Frontal cortex (tissue), 4 donors: ENCODE data around the gene ADK. TPM values are rescaled to one million over a fixed set of nuclear protein-coding genes. Genes with fewer than 3 reads are reported as not detected.
"Not testable (repeated sequence)": the region's sequence is repeated elsewhere in the genome, so short reads cannot be mapped to it uniquely, and the experiment has no call there.

Experiments used
- DNase-seq, 2 donors: peaks; one replicate each; pipeline ENCODE4 v3.0.0; 2012; ENCODE audit warnings: low spot score in 2 of 2
- FAIRE-seq: peaks from 2 replicates; lab custom pipeline; 2012; peaks lifted over from hg19 to GRCh38; lab: Jason Lieb, UNC
- total RNA-seq: library from RNA; depleted of rRNA; stranded (reverse); fragments of >200 nt; gene quantifications from one replicate; pipeline ENCODE4 v1.2.3, GENCODE V29; 2014
- donor health status: control.
- donor health status: control.
- donor health status: control.

ADK gene
- total RNA-seq, 1 donor from 2014 or later: 25.3 TPM

DNA sequence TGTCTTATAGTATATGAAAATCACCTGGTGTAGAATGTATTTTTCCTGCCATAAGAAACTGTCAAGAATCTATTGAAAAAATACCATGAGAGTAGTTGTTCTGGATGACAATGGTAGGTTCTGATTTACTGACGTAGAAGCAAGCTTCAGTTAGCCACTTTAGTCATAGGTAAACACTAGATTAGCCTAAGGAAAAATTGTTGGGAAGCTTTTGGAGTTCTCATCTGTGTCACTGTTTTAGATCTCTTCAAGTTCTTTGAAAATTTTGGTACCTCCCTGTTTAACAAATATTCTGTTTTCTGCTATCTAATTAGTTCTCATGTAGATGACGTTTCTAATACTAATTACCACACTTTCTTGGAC lies 131.8 kb downstream of the ADK start:
- FAIRE-seq: no peak

GRCh38 chr10:74289188-74289587 lies 138.2 kb downstream of the ADK start:
- DNase-seq: no peak
- FAIRE-seq: no peak

More for the DNA sequence above, 131.8 kb downstream of the ADK start:
- no peak for DNase-seq

GRCh38 chr10:74289951-74290350 lies 138.9 kb downstream of the ADK start:
- no peak for FAIRE-seq
- no peak for DNase-seq

DNA sequence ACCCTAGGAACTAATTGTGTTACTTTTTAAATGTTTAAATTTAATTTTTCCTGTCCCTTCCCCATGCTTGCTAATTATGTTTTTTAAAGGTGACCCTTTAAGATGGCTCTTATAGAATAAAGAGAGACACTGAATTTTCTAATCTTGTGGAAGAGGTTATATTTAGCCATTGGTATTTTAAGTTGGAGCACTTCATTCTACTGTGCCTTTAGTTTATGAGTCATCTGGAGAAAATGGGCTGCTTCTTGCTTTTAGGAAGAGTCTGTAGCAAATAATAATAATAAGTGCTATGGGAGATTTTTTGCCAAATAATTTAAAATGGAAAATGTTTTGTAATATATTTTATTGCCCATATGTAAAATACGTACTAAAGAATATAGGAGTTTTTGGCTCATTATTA lies 139.7 kb downstream of the ADK start:
- no peak for FAIRE-seq
- DNase-seq: no peak

DNA sequence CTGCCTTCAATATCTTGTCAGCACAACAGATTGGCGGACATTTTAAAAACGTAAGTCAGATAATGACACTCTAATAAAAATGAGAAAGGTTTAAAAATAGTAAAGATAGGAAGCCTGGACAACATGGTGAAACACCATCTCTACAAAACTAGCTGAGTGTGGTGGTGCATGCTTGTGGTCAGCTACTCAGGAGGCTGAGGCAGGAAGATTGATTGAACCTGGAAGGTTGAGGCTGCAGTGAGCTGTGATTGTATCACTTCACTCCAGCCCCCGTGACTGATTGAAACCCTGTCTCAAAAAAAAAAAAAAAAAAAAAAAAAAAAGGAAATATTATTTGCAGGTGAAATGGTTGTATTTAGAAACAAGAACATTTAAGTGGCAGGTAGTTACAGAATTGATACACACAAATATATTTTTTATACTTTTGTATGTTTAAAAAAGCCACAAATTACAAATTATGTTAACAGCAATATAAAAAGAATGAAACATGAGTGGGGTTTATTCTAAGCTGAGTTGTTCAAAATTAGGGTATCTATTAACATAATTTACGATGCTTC lies 141.9 kb downstream of the ADK start:
- no peak for DNase-seq

GRCh38 chr10:74293686-74294371 lies 142.8 kb downstream of the ADK start:
- FAIRE-seq: no peak
- DNase-seq: no peak

More for the DNA sequence above, 141.9 kb downstream of the ADK start:
- no peak for FAIRE-seq

DNA sequence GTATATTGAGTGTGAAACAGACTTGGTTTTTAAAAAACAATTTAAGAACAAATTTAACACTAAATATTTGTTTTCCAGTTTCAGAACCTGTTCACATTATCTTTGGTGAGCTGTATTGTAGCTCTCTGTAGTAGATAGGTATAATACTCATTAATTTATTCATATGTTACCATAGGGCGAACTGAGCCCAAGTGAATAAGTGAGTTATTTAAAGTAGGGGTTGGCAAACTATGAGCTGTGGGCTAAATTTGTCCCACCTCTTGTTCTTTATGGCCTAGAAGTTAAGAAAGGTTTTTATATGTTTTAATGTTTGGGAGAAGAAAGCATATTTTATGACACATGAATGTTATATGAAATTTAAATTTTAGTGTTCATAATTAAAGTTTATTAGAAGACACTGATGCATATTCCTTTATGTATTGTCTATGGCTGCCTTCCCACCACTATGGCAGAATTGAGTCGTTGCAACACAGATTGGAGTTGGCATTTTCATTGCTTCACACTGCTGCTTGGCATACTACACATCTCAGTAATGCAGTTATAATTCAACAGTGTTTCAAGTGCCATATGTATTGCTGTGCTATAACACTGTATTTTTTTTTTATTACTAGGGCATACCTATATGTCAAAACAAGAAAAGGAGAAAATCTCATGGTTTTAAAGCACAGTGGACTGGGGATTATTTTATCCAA lies 146.5 kb downstream of the ADK start:
- FAIRE-seq: no peak
- no peak for DNase-seq

- FAIRE-seq, DNase-seq: not testable (repeated sequence)
Measured at GRCh38 chr10:74300074-74300621, 149.1 kb downstream of the ADK start.

DNA sequence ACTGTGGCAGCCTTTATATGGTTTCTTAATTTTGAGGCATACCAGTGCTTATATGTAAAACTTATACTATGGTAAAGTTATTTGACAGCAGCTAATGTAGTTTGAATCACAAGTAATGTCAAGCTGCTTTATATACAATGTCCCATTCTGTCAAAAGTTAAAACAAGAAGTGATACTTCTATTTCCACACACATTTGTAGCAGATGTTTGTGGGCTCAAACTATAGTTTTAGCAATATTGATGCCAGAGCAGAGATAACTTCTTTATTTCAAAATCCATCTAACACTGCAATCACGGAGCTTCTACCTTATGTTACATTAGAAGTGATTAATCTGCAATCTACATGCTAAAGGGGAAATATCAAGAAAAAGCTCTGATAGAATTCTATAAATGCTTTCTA lies 149.6 kb downstream of the ADK start:
- no peak for DNase-seq
- no peak for FAIRE-seq

GRCh38 chr10:74305730-74306129 lies 154.7 kb downstream of the ADK start:
- no peak for DNase-seq
- no peak for FAIRE-seq

- no peak for DNase-seq
- FAIRE-seq: peak; percentile 33
Measured at GRCh38 chr10:74306227-74306982, 155.4 kb downstream of the ADK start.

DNA sequence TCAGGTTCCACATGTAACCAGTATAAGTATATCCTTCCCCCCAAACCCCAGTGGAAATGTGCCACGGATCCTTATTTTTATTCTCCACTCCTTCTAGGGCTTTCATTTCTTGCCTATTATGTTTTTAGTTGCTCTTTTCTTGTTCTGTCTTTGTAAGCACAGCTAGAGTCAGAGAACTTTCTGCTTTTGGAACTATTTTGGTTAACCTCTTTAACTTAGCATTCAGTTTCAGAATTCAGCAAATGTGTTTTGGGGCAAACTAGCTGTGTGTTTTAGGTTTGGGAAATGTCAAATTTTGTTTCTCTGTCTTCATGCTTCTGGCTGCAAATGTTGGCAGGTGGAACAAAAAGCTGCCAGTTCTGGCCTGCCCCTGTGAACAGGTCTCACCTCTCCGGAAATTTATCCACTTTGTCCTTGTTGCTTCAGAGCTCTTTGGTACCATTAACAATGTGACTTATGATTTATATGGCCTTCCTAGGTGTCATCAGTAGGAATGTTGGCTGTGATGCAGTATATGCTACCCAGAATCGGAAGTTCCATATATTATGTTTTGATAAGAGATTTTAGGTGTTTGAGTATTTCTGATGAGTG lies 156.1 kb downstream of the ADK start:
- DNase-seq: no peak
- no peak for FAIRE-seq

- no peak for DNase-seq
Measured at GRCh38 chr10:74310652-74311257, 159.7 kb downstream of the ADK start.

DNA sequence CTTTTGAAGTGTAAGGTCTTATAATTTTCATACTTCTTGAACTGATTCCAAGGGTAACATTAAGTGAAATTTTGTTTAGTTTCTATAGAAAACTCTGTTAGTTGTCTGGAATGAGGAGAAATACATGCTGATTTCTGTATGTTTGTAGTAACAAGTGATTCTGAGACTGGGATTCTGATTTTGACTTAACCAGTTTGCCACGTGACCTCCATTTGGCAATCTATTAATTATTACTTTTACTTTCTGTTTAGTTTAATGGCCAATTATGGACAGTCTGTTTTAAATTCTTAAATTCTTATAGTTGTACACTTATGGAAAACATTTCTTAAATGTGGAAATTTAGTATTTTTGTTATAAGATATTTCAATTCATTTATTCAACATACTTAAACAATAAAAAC lies 163.1 kb downstream of the ADK start:
- FAIRE-seq (peak; percentile 21), DNase-seq (no peak)

More at GRCh38 chr10:74310652-74311257, 159.7 kb downstream of the ADK start:
- FAIRE-seq: no peak

DNA sequence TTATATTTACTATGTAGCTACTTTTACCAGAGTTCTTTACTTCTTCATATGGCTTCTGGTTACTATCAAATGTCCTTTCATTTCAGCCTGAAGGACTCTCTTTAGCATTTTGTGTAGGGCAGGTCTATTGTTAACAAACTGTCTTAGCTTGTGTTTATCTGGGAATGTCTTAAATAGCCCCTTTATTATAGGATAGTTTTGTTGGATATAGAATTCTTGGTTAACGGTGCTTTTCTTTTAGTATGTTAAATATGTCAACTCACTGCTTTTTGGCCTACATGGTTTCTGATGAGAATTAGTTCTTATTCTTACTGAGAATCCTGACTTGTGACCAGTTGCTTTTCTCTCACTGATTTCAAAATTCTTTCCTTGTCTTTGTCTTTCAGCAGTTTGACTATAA lies 169.0 kb downstream of the ADK start:
- FAIRE-seq (no peak), DNase-seq (no peak)

- DNase-seq (no peak), FAIRE-seq (no peak)
Measured at GRCh38 chr10:74320717-74321116, 169.7 kb downstream of the ADK start.

- FAIRE-seq (no peak), DNase-seq (no peak)
Measured at GRCh38 chr10:74322141-74322540, 171.1 kb downstream of the ADK start.

DNA sequence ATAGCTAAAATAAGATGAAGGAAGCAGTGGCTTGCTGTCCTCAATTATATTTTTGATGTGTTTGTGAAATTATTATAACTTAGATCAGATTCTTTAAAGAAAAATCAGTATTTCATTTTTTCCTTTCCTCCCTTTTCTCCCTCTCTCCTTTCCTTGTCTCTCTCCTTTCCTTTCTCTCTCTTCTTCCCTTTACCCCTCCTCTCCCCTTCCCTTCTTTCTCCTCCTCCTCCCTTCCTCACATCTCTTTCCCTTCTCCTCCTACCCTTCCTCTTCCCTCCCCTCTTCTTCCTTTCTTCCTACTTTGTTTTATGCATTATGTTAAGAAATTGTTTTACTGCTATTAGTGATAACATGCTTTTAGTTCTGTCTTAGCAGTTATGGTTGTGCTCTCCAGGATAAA lies 171.5 kb downstream of the ADK start:
- DNase-seq (no peak), FAIRE-seq (no peak)

- FAIRE-seq: no peak
Measured at GRCh38 chr10:74328388-74328787, 177.4 kb downstream of the ADK start.

DNA sequence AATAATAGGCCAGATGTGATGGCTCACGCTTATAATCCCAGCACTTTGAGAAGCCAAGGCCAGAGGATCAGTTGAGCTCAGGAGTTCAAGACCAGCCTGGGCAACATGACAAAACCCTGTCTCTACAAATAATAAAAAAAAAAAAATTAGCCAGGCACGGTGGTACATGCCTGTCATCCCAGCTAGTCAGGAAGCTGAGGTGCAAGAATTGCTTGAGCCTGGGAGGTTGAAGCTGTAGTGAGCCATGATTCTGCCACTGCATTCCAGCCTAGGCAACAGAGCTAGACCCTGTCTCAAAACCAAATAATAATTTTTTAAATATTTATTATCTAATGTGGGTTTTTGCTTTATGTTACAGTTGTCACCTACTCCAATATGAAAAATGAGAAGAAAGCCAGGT lies 178.9 kb downstream of the ADK start:
- DNase-seq: no peak
- FAIRE-seq: no peak

More at GRCh38 chr10:74328388-74328787, 177.4 kb downstream of the ADK start:
- no peak for DNase-seq
